Osteoblast (primary cell): ENCODE measurements around the gene RALA. TPM values are rescaled to one million over a fixed set of nuclear protein-coding genes. Genes with fewer than 3 reads are reported as not detected.

Experiments used
- DNase-seq: peaks from one replicate; pipeline ENCODE4 v3.0.0; 2011; ENCODE audit warnings: low spot score, mixed read lengths; ENCODE audit not compliant: insufficient read length; ENCODE audit errors: missing footprints
- H2AFZ ChIP-seq: 2 replicates; pipeline ENCODE4 v1.6.0; 2011; ENCODE audit warnings: mild to moderate bottlenecking, low read length
- H3K27ac ChIP-seq: 2 replicates; pipeline ENCODE4 v1.5.1; 2011; ENCODE audit warnings: mild to moderate bottlenecking, low read depth, low read length, moderate library complexity
- H3K27me3 ChIP-seq: 2 replicates; pipeline ENCODE4 v1.6.0; 2012; ENCODE audit warnings: mild to moderate bottlenecking, control low read depth, inconsistent platforms, low read length, moderate library complexity; ENCODE audit not compliant: insufficient read depth
- H3K36me3 ChIP-seq: 2 replicates; pipeline ENCODE4 v1.5.1; 2011; ENCODE audit warnings: mild to moderate bottlenecking, low read length, control low read depth, moderate library complexity; ENCODE audit not compliant: insufficient read depth
- H3K4me1 ChIP-seq: 2 replicates; pipeline ENCODE4 v1.5.1; 2011; ENCODE audit warnings: mild to moderate bottlenecking, low read length, control low read depth, moderate library complexity; ENCODE audit not compliant: insufficient read depth
- H3K4me2 ChIP-seq: 2 replicates; pipeline ENCODE4 v1.6.0; 2011; ENCODE audit warnings: mild to moderate bottlenecking, low read length; ENCODE audit not compliant: insufficient read depth
- H3K4me3 ChIP-seq: fragments of 200-600 bp; sonication (generic); 3 replicates; pipeline ENCODE4 v1.5.1; 2012; ENCODE audit warnings: mild to moderate bottlenecking, low read length, inconsistent platforms; ENCODE audit not compliant: insufficient read depth
- H3K79me2 ChIP-seq: 2 replicates; pipeline ENCODE4 v1.6.0; 2012; ENCODE audit warnings: mild to moderate bottlenecking, low read length, control low read depth, inconsistent platforms; ENCODE audit not compliant: insufficient read depth
- H3K9me3 ChIP-seq: 2 replicates; pipeline ENCODE4 v1.5.1; 2011; ENCODE audit warnings: low read depth, low read length, control low read depth
- H4K20me1 ChIP-seq: 2 replicates; pipeline ENCODE4 v1.6.0; 2012; ENCODE audit warnings: mild to moderate bottlenecking, low read length, control low read depth; ENCODE audit not compliant: insufficient read depth
- total RNA-seq: library from RNA; depleted of rRNA; stranded (reverse); fragments of >200 nt; gene quantifications from 2 replicates; pipeline ENCODE4 v1.2.3, GENCODE V29; 2012
- TF ChIP-seq, protein P1 (sequence below): IDR thresholded peaks from 2 replicates; pipeline ENCODE4 v1.5.1; 2011; ENCODE audit warnings: mild to moderate bottlenecking, low read depth, low read length, moderate library complexity; ENCODE audit errors: extremely low read depth

The RALA gene
- total RNA-seq, 1 donor = 38.4 TPM

DNA sequence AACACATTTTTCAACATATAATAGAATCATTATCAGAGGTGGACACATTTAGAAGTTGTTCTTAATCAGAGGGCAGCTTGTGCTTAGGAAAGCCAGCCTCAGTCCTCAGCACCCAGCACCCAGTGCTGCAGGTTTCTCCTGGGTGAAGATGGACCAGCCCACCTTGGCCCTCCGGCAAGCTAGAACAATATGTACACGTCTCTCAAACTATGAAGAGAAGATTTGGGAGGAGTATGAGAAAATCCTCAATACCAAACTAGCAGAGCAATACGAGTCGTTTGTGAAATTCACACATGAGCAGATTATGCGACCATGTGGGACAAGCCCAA lies 13.5 kb upstream of the RALA start:
- Histone ChIP-seq H2AFZ (no peak overlapping the region), H3K4me1 (peaks cover 23% of the 10 kb centered on the region), H3K79me2 (no peaks in the 10 kb centered on the region), H4K20me1 (no peaks in the 10 kb centered on the region), H3K9me3 (no peaks in the 10 kb centered on the region), H3K4me3 (peak overlapping the region; percentile 20), H3K27me3 (no peaks in the 10 kb centered on the region), H3K36me3 (no peaks in the 10 kb centered on the region), H3K27ac (peak overlapping the region; percentile 8), H3K4me2 (peak overlapping the region; percentile 52)
- TF ChIP-seq, protein P1, sequence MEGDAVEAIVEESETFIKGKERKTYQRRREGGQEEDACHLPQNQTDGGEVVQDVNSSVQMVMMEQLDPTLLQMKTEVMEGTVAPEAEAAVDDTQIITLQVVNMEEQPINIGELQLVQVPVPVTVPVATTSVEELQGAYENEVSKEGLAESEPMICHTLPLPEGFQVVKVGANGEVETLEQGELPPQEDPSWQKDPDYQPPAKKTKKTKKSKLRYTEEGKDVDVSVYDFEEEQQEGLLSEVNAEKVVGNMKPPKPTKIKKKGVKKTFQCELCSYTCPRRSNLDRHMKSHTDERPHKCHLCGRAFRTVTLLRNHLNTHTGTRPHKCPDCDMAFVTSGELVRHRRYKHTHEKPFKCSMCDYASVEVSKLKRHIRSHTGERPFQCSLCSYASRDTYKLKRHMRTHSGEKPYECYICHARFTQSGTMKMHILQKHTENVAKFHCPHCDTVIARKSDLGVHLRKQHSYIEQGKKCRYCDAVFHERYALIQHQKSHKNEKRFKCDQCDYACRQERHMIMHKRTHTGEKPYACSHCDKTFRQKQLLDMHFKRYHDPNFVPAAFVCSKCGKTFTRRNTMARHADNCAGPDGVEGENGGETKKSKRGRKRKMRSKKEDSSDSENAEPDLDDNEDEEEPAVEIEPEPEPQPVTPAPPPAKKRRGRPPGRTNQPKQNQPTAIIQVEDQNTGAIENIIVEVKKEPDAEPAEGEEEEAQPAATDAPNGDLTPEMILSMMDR = no peak
- DNase-seq = no peak

DNA sequence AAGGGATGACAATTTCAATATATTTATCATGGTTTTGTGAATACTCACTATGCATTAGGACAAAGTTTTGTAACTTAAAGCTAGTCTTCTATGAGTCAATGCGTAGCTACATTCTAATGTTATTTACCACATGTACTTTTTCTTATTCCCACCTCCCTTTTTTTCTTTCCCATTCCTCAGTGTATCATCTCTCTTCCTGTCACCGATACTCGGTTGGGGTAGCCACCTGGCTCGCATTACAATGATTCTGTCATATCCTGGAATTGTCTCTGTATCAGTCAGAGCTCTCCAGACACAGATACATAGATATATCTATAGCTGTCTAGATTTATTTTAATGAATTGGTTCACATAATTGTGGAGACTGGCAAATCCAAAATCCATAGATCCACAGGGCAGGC lies 9.8 kb upstream of the RALA start:
- DNase-seq = no peak
- H3K4me1 ChIP-seq = peaks cover 40% of the 10 kb centered on the region

DNA sequence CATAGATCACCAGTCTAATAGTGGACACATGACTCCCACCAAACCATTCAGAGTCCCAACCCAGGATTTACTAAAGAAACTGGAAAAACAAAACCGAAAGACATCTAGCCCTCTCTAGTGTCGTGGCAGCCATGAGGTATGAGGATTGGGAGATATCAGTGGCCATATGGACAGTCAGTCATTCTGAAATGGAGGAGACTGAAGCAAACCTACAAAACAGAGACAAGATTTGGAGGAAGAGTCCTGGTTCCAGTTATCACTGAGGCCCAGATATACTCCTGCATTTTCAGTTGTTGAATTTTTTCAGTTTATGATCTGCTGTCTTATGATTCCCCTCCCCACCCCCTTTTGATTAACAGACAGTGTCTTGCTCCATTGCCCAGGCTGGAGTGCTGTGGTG lies 9.1 kb upstream of the RALA start:
- H3K9me3 ChIP-seq = no peaks in the 10 kb centered on the region
- H3K79me2 ChIP-seq = no peaks in the 10 kb centered on the region
- H3K4me1 ChIP-seq = peaks cover 33% of the 10 kb centered on the region
- no peak overlapping the region for H2AFZ ChIP-seq
- DNase-seq = no peak
- no peaks in the 10 kb centered on the region for H3K36me3 ChIP-seq
- no peak overlapping the region for H3K27ac ChIP-seq
- no peaks in the 10 kb centered on the region for H3K27me3 ChIP-seq
- no peak overlapping the region for H3K4me2 ChIP-seq
- no peak overlapping the region for H3K4me3 ChIP-seq
- H4K20me1 ChIP-seq = no peaks in the 10 kb centered on the region
- TF ChIP-seq, protein P1 = no peak

More for the DNA sequence above, 9.8 kb upstream of the RALA start:
- H3K27me3 ChIP-seq = no peaks in the 10 kb centered on the region
- H3K27ac ChIP-seq = no peak overlapping the region
- H2AFZ ChIP-seq = peak overlapping the region; percentile 48
- H3K4me3 ChIP-seq = no peak overlapping the region
- H3K9me3 ChIP-seq = no peaks in the 10 kb centered on the region
- H3K36me3 ChIP-seq = no peaks in the 10 kb centered on the region
- H3K4me2 ChIP-seq = no peak overlapping the region
- no peaks in the 10 kb centered on the region for H3K79me2 ChIP-seq
- TF ChIP-seq, protein P1 = no peak
- H4K20me1 ChIP-seq = no peaks in the 10 kb centered on the region

DNA sequence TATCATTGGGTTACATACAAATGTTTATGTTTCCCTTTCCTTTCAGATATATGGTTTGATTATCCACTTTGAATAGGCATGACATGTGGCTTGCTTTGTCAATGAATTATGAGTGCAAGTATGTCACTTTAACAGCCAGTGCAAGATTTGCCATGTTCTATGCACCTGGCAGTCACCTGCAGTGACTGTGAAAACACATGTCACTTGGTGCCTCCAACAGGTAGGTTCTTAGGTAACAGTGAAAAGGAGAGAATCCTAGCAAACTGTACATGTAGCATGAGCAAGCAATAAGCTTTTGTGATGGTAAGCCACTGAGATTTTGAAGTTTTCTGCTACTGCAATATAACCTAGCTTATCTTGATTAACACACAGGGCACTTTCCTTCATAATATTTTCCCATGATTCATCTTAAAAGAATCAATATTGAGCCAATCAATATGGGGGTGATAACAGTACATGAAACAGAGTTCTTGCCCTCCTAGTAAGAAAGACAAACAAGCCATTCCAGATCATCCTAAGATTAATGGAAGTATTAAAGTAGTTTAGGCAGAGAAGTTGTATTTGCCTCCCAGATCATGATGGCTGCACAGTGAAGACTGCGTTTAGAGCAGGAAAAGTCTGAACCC lies 7.9 kb upstream of the RALA start:
- Histone ChIP-seq H4K20me1 (no peaks in the 10 kb centered on the region), H2AFZ (no peak overlapping the region), H3K4me1 (peaks cover 37% of the 10 kb centered on the region), H3K9me3 (no peaks in the 10 kb centered on the region), H3K79me2 (no peaks in the 10 kb centered on the region), H3K4me2 (no peak overlapping the region), H3K27ac (peak overlapping the region; percentile 38), H3K36me3 (no peaks in the 10 kb centered on the region), H3K4me3 (no peak overlapping the region), H3K27me3 (no peaks in the 10 kb centered on the region)
- TF ChIP-seq, protein P1 = no peak
- no peak for DNase-seq
